GM19025 (cell line): ENCODE measurements around the gene EBF3.

Experiments
- ATAC-seq: cut with Tn5 transposase; IDR thresholded peaks from one replicate; pipeline ENCODE4 v1.9.1; 2021; ENCODE audit warnings: mild to moderate bottlenecking, low read depth, moderate library complexity; ENCODE audit not compliant: unreplicated experiment

The EBF3 gene

GRCh38 chr10:129896860-129897200 lies 67.2 kb downstream of the EBF3 start:
- no peak for ATAC-seq

- ATAC-seq = no peak
Measured at GRCh38 chr10:129896136-129896859, 67.8 kb downstream of the EBF3 start.

- ATAC-seq = no peak
Measured at GRCh38 chr10:129895811-129896135, 68.3 kb downstream of the EBF3 start.

- no peak for ATAC-seq
Measured at GRCh38 chr10:129894698-129895097, 69.4 kb downstream of the EBF3 start.

- no peak for ATAC-seq
Measured at GRCh38 chr10:129893104-129894089, 70.7 kb downstream of the EBF3 start.

- no peak for ATAC-seq
Measured at GRCh38 chr10:129892548-129893052, 71.5 kb downstream of the EBF3 start.

GRCh38 chr10:129891806-129892205 lies 72.3 kb downstream of the EBF3 start:
- no peak for ATAC-seq

- no peak for ATAC-seq
Measured at GRCh38 chr10:129890170-129890569, 73.9 kb downstream of the EBF3 start.

GRCh38 chr10:129888784-129889616 lies 75.1 kb downstream of the EBF3 start:
- no peak for ATAC-seq

- no peak for ATAC-seq
Measured at GRCh38 chr10:129887986-129888783, 75.9 kb downstream of the EBF3 start.

GRCh38 chr10:129887381-129887905 lies 76.6 kb downstream of the EBF3 start:
- no peak for ATAC-seq

- no peak for ATAC-seq
Measured at GRCh38 chr10:129886263-129886662, 77.8 kb downstream of the EBF3 start.

- ATAC-seq = no peak
Measured at GRCh38 chr10:129885526-129885925, 78.5 kb downstream of the EBF3 start.

GRCh38 chr10:129884398-129885078 lies 79.5 kb downstream of the EBF3 start:
- no peak for ATAC-seq

GRCh38 chr10:129883626-129884397 lies 80.3 kb downstream of the EBF3 start:
- ATAC-seq = no peak

- no peak for ATAC-seq
Measured at GRCh38 chr10:129883029-129883428, 81.0 kb downstream of the EBF3 start.

- ATAC-seq = no peak
Measured at GRCh38 chr10:129882291-129883010, 81.6 kb downstream of the EBF3 start.

- ATAC-seq = no peak
Measured at GRCh38 chr10:129881641-129882040, 82.4 kb downstream of the EBF3 start.
